Choroid plexus epithelial cell (primary cell): Measurements from ENCODE around the gene ATF6.

Experiments used
- DNase-seq: peaks from one replicate; pipeline ENCODE4 v3.0.0-alpha.2; 2010; ENCODE audit warnings: low read depth
- H3K4me3 ChIP-seq: 2 replicates; pipeline ENCODE4 v1.5.1; 2011; ENCODE audit warnings: low read depth, mild to moderate bottlenecking, control low read depth, low read length, moderate library complexity
- CTCF ChIP-seq: conservative IDR thresholded peaks from 2 replicates; pipeline ENCODE4 v1.5.1; 2011; ENCODE audit warnings: low read depth, mild to moderate bottlenecking, control low read depth, inconsistent platforms, low read length, moderate library complexity

The ATF6 gene

GRCh38 chr1:161950377-161950776 lies 184.3 kb downstream of the ATF6 start:
- H3K4me3 ChIP-seq: no peak overlapping the region
- no peak for TF ChIP-seq CTCF
- no peak for DNase-seq

GRCh38 chr1:161951646-161952045 lies 185.5 kb downstream of the ATF6 start:
- no peak overlapping the region for H3K4me3 ChIP-seq
- TF ChIP-seq CTCF: no peak
- DNase-seq: no peak

DNA sequence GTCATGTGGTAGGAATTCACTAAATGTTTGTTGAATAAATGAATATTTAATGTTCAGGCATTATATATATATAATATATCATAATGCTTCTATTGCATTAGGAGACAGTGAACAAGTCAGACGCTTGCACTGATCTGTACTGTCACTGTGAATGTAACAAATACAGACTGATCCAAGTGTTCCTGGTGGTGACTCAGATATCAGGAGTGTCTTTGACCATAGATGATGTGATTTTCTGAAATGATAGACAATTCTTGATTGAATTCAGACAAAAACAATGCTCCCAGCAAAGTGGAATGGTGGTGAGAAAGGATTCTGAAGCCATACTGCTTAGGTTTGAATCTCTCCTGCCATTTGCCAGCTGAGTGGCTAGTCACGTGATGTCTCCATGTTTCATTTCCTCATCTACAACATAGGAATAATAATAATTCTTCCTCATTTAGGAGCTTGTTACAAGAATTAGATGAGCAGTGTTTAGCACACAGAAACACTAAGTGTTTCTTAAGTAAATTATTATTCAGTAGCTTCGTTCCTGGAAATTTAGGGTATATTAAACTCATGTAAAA lies 186.6 kb downstream of the ATF6 start:
- H3K4me3 ChIP-seq: no peak overlapping the region
- TF ChIP-seq CTCF: no peak

DNA sequence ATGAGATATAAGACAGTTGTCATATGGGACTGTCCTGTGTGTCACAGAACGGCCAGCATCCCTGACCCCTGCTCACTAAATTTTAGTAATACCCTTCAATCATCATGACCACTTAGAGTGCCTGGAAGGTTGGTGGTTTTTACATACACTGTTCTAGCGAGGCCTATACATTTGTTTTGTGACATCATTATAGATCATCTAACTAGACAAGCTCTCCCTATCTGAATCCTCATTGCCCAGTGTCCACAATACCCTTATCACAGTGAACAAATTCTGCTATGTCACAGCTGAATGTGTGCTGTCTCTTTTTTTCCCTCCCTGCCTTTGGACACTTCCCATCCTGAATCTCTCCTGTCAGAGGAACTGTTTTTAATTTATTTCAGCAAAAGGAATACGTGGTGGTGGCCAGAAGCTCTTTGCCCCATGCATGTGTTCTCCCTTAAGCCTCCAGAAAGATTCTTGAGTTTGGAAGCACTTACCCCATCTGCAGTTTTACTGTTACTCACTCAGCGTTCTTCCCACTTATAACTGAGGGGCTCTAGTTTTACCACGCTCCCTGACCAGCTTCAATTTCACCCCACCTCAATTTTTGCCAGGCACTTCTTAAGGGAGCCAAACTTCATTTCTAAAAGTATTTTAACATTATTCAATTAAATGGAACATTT lies 187.3 kb downstream of the ATF6 start:
- H3K4me3 ChIP-seq: no peak overlapping the region
- DNase-seq: no peak
- TF ChIP-seq CTCF: no peak

More for the DNA sequence above, 186.6 kb downstream of the ATF6 start:
- DNase-seq: no peak

DNA sequence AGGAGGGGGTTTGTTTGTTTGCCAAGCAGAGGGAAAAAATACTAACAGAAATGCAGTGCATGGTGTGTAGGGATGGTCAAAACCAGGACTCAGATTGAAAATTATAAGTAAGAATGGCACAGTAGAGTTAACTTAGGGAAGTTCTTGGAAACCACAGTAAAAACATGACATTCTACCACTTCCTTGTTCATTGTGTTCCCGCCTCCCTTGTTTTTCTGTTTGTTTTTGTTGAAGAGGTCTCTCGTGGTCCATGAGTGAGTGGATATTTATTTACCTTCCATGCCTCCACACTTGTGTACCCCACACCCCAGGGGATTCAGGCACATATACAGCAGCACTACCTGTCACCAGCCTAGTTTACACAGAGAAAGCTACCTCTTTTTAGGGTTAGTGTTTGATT lies 187.9 kb downstream of the ATF6 start:
- peak; percentile 8 for DNase-seq
- no peak overlapping the region for H3K4me3 ChIP-seq
- no peak for TF ChIP-seq CTCF

DNA sequence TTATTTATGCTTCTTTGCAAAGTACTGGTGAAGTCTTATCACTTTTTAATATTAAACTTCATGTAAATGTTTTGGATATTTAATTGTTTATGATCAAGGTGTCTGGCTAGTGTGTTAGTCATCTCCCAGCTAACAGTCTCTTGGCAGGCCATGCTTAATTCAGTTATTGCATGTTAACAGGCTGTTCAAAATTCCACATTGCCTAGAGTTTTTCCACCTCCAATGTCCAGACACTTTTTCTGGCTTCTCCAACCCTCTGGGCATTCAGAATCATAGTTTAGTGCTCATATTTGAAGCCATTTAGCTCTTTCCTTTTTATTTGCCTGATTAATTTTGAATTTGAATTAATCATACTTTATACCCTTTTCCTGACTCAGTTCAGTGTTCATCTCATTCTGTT lies 188.3 kb downstream of the ATF6 start:
- no peak for TF ChIP-seq CTCF
- peak; percentile 23 for DNase-seq
- H3K4me3 ChIP-seq: no peak overlapping the region

DNA sequence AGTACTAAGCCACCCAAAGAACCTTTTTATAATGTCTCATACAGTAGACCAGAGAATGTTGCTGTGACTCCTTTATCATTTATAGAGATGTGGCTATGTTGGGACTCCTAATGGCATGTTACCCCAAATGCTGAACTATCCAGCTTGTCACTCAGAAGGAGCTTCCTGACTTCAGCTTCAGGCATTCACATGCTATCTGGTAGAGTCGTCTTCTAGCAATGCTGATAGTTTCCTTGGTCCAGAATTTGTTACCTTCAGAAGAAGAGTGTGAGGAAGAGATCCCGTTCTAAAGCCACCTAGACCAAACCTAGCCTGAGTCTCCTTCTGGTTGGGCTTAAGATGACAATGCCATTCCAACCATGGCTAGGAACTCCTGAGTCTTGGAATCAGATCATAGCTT lies 189.5 kb downstream of the ATF6 start:
- no peak for TF ChIP-seq CTCF
- H3K4me3 ChIP-seq: no peak overlapping the region
- DNase-seq: no peak
